ENCODE measurements around the gene RNF7.
"Not testable (repeated sequence)": the region's sequence is repeated elsewhere in the genome, so short reads cannot be mapped to it uniquely, and the experiment has no call there.

RNF7 gene

DNA sequence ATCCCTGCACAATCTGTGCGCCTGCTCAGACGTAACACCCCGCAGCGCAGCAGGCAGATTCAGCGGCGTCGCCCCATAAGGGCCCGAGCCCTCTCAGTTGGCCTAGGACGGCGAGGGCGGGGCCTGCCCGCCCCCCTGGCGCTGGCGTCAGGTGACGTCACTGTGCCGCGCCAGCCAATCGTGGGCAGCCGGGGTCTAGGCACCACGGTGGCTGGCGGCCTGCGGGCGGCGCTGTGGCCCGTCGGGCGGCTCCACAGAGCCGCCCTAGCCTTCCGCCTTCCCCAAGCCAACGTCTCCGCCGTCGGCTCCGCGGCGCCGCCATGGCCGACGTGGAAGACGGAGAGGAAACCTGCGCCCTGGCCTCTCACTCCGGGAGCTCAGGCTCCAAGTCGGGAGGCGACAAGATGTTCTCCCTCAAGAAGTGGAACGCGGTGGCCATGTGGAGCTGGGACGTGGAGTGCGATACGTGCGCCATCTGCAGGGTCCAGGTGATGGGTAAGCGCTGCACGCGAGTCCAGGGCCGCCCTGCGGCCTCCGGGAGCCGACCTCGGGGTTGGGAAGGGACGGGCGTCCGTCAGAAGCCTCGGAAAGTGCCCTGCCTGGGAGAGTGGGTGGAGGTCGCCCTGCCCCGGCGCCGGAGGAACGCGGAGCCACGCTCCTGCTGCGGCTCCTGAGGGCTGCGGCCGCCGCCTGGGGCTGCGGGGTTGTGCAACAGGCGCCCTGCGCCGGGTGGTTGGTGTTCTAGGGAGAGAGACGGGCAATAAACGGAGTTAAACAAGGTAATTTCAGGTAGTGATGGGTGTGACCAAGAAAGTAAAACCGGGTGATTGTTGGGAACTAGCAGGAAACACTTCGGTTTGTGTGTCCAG lies at the start of gene RNF7:
Gene RNF7 (plus strand): TSS at position 277 of the 869 bp plus-strand sequence. CDS start 44 bp downstream, at position 321.
- DNase-seq: peak; percentile 97

GRCh38 chr3:141690431-141691072 lies 47.5 kb upstream of the RNF7 start:
- DNase-seq: peak; percentile 90

DNA sequence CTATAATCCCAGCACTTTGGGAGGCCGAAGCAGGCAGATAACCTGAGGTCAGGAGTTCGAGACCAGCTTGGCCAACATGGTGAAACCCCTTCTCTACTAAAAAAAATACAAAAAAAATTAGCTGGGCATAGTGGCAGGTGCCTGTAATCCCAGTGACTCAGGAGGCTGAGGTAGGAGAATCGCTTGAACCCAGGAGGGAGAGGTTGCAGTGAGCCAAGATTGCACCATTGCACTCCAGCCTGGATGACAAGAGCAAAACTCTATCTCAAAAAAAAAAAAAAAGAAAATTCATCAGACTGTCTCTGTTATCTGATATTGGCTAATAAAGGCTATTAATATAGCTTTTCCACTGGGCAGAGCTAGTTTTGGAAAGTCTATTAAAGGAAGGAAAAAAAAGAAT lies 46.6 kb upstream of the RNF7 start:
- not testable (repeated sequence) for DNase-seq

DNA sequence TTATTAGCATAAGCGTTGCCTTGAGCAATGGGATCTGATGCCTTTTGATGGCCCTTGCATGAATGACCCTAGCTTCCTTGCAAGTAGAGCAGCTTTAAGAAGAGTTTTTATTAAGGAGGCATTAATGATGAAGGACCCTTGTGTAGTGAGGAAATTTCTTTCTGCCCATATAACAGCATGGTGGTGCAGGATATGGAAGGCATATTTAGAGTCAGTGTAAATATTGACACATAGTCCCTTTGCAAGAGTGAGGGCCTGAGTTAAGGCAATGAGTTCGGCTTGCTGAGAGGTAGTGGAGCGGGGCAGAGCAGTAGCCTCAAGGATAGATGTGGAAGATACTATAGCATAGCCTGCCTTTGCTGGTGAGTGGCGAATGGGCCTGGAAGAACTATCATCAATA lies 45.1 kb upstream of the RNF7 start:
- not testable (repeated sequence) for DNase-seq

- no peak for DNase-seq
Observed at GRCh38 chr3:141699324-141699723, 38.8 kb upstream of the RNF7 start.

- no peak for DNase-seq
Observed at GRCh38 chr3:141699897-141700296, 38.2 kb upstream of the RNF7 start.

- DNase-seq: not testable (repeated sequence)
Observed at GRCh38 chr3:141703367-141703766, 34.7 kb upstream of the RNF7 start.

- no peak for DNase-seq
Observed at GRCh38 chr3:141707741-141708203, 30.3 kb upstream of the RNF7 start.

DNA sequence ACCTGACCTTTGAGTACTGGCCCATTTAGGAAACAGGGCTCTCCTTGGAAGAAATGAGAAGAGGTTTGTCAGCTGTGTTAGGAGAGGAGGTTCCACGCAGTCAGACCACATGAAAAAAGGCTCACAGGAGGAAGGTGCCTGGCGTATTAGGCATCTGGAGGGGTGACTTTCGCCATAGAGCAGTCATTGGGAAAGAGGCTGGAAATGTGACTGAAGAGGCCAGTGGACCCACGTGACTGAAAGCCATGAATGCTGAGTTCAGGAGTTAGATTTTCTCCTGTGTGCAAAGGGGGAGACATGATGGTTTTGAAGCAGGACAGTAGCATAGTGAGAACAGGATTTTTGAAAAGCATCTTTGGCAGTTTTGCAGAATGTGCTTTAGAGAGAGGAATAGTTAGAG lies 29.7 kb upstream of the RNF7 start:
- DNase-seq: peak; percentile 80

DNA sequence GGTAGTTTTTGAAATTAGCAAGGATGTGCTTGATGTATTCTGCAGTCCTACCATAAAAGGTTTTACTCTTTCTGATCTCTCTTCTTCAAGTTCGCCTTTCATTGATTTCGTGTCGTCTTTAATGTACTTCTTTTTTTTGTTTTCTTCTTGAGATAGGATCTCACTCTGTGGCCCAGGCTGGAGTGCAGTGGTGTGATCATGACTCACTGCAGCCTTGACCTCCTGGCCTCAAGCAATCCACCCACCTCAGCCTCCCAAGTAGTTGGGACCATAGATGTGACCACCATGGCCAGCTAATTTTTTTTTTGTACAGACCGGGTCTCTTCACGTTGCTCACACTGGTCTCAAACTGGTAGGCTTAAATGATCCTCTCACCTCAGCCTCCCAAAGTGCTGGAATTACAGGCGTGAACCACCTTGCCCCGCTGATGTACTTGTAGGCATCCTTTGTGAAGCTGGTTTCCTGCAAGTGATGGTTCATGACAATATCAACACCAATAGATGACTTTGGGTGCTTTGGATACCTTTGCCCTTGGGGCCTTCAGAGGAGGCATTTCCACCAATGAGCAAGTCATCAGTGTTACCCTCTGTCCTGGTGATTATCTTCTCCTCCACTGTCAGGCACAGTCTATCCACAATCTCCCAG lies 28.9 kb upstream of the RNF7 start:
- DNase-seq: no peak

DNA sequence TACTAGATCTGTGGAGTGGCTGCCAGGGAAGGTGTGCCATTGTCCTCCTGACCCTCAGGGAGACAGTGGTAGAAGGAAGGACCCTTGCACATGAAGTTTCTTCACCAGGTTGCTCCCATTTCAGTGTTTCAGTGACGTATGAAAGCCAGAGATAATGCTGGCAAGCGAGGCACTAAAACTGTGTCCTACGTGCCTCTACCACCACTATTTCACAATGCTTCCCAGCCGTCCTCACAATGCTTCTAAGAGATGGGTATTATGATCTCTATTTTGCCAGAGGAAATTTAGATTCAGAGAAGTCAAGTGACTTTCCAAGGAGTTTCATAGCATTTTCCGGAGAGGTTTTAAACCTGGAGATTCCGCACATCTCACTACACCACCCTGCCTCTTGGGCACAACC lies 28.0 kb upstream of the RNF7 start:
- no peak for DNase-seq

DNA sequence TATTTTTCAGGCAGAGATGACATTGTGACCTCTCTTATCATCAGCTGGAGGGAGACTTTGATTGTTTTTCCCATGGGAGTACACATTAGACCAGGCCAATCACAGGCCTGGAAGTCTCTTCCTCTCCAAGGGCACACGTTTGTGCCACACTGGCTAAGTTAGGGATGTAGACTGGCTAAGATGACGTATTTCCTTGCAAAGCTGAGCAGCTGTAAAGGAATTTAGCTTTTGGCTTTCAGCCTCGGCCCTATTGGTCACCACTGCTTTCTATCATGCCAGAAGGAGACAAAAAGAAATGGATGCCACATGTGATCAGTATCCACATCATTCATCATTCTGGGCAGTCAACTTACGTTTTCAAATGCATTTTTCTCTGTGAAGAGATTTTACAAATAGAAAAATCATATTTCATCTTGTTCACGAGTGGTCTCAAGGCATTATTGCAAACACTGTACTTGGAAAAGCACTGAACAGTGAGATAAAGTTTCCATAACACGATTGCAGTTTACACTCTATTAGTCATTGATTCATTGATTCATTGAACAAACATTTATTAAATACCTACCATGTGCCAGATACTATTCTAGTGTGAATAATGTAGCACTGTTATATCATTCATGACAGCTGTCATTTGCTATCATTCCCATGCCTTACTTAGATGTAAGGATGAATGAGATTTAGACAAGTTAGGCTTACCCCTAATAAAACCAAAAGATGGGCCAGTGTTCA lies 27.0 kb upstream of the RNF7 start:
- no peak for DNase-seq

GRCh38 chr3:141714671-141715070 lies 23.4 kb upstream of the RNF7 start:
- no peak for DNase-seq

DNA sequence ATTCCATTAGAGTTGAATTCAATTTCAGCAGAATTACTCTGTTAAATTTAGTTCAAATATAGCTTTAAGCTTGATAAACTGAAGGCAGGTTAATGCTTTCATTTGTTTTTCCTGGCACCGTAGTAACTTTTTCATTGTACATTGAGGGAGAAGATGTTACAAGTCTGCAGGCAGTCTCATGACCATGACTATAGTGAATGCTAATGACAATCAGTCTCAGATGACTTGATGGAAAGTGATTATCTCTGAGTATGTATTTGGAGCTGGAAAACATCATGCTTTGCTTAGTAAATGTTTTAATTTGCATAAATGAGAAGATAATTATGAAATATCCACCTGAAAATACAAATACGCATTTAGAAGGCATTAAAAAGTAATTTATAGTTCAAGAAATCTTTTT lies 16.0 kb upstream of the RNF7 start:
- peak; percentile 35 for DNase-seq

DNA sequence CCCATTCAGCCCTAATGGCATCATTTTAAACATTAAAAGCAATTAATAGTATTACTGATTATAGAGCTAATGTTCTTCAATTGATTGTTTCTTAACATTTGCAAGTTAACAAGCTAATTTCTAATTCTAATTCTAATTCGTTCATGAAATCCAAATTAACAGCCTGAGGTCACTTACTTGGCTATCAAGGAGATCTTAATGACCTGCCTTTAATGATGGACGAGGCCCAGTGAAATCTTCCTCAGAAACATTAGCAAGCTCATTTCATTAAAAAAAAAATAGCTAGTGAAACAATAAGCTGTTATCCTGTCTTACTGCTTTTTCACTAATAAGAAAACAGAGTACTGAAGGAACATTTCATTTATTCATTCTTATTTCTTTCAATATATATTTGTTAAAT lies 15.4 kb upstream of the RNF7 start:
- DNase-seq: no peak

DNA sequence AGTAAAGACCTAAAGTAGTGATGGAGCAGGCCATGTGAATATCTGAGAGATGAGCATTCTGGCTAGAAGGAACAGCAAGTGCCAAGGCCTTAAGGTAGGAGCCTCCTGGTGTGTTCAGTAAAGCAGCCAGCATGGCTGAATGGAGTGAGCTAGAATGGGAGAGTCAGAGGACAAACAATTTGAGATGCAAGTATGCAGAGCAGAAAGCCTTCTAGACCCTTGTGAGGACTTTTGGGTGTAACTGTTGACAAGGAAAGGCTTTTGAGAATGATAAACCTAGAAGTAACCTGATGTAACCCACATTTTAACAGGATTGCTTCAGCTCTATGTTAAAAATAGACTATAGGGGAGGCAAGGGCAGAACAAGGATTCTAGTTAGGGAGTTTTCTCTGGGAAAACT lies 14.8 kb upstream of the RNF7 start:
- no peak for DNase-seq

- no peak for DNase-seq
Observed at GRCh38 chr3:141724186-141724585, 13.9 kb upstream of the RNF7 start.

- DNase-seq: no peak
Observed at GRCh38 chr3:141725036-141725435, 13.1 kb upstream of the RNF7 start.

- DNase-seq: no peak
Observed at GRCh38 chr3:141726483-141726882, 11.6 kb upstream of the RNF7 start.

DNA sequence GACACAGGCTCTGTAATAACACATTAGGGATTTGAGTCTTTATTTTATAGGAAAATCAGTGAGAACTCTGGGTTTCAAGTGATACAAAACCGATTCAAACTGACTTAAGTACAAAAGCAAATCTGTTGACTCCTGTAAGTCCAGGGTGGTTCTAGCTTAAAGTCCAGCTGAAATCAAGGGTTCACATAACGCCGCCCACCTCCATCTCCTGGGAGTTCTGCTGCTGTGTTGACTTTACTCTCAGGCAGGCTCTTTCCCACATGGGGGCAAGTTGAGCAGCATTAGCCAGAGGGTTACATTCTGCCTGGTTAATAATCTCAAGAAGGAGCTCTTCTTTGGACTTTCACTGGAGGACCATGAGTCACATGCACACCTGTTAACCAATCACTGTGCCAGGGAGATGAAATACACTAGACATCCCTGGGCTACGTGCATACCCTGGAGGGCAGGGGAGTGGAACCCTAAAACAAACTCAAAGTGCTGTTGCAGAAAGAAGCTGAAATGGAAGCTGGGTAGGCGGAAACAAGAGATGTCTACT lies 9.7 kb upstream of the RNF7 start:
- no peak for DNase-seq

- no peak for DNase-seq
Observed at GRCh38 chr3:141729240-141729639, 8.9 kb upstream of the RNF7 start.

GRCh38 chr3:141735176-141735575 lies 2.9 kb upstream of the RNF7 start:
- no peak for DNase-seq
